DOHH2 (cell line): Measurements from ENCODE around the gene CACNB1.

Experiments
- EZH2phosphoT487 ChIP-seq: fragments of 200-600 bp; sonication (generic); IDR thresholded peaks from 2 replicates; pipeline ENCODE4 v1.6.1; 2017; ENCODE audit warnings: borderline replicate concordance, mild to moderate bottlenecking, antibody characterized with exemption, low read length, moderate library complexity, mixed read lengths
- TF ChIP-seq, protein P1 (sequence below): fragments of 200-600 bp; sonication (generic); IDR thresholded peaks from one replicate; pipeline ENCODE4 v1.5.1; 2014; ENCODE audit warnings: antibody characterized with exemption, mild to moderate bottlenecking, low read depth, low read length; ENCODE audit not compliant: poor library complexity, severe bottlenecking

DNA sequence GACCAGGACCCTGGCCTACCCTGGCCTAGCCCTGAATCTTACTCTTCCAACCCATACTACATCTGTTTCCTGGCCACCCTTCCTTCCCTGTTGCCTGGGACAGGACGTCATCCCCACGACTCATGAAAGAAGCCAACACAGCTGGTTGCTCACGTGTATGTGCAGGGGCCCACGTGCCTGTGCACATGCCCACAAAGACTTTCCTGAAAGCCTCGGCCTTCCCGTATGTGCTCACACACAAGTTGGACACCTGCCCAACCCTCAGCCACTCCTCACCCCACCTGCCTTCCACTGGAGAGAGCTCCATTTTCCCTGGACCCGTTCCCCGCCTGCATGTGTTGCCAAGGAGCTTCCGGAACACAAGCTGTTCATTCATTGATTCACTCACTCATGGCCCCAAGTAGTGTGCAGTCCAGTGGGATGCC is 53.0 kb downstream of the CACNB1 start:
- TF ChIP-seq, protein P1, sequence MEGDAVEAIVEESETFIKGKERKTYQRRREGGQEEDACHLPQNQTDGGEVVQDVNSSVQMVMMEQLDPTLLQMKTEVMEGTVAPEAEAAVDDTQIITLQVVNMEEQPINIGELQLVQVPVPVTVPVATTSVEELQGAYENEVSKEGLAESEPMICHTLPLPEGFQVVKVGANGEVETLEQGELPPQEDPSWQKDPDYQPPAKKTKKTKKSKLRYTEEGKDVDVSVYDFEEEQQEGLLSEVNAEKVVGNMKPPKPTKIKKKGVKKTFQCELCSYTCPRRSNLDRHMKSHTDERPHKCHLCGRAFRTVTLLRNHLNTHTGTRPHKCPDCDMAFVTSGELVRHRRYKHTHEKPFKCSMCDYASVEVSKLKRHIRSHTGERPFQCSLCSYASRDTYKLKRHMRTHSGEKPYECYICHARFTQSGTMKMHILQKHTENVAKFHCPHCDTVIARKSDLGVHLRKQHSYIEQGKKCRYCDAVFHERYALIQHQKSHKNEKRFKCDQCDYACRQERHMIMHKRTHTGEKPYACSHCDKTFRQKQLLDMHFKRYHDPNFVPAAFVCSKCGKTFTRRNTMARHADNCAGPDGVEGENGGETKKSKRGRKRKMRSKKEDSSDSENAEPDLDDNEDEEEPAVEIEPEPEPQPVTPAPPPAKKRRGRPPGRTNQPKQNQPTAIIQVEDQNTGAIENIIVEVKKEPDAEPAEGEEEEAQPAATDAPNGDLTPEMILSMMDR = no peak
- no peak for TF ChIP-seq EZH2phosphoT487
